GM12801 (cell line): ENCODE measurements around the gene UGT1A9.

Experiments used
- CTCF ChIP-seq: IDR thresholded peaks from one replicate; pipeline ENCODE4 v1.5.1; 2011; ENCODE audit warnings: control low read depth; ENCODE audit not compliant: insufficient read length; ENCODE audit errors: extremely low read depth

UGT1A9 gene

GRCh38 chr2:233807215-233807865 is 135.6 kb downstream of the UGT1A9 start:
- no peak for TF ChIP-seq CTCF

GRCh38 chr2:233807966-233808935 is 136.6 kb downstream of the UGT1A9 start:
- no peak for TF ChIP-seq CTCF

- no peak for TF ChIP-seq CTCF
These were observed 138.7 kb downstream of the UGT1A9 start for GRCh38 chr2:233810385-233810784.

- TF ChIP-seq CTCF = no peak
These were observed 139.4 kb downstream of the UGT1A9 start for GRCh38 chr2:233811087-233811486.

- no peak for TF ChIP-seq CTCF
These were observed 140.0 kb downstream of the UGT1A9 start for GRCh38 chr2:233811732-233812131.

GRCh38 chr2:233813236-233814055 is 141.7 kb downstream of the UGT1A9 start:
- TF ChIP-seq CTCF = no peak

- TF ChIP-seq CTCF = no peak
These were observed 142.5 kb downstream of the UGT1A9 start for GRCh38 chr2:233814056-233814835.
